Left ventricle myocardium inferior (tissue), 1 donor: ENCODE data around the gene MT2A. TPM values are rescaled to one million over a fixed set of nuclear protein-coding genes. Genes with fewer than 3 reads are reported as not detected.

Experiments used
- DNase-seq: peaks from one replicate; pipeline ENCODE4 v3.0.0-alpha.2; 2020
- H3K27ac ChIP-seq: fragments of 200-600 bp; replicated peaks from 2 replicates; pipeline ENCODE4 v1.8.0; 2021
- H3K27me3 ChIP-seq: fragments of 200-600 bp; 2 replicates; pipeline ENCODE4 v1.8.0; 2021; ENCODE audit warnings: low read depth
- H3K36me3 ChIP-seq: fragments of 200-600 bp; 2 replicates; pipeline ENCODE4 v1.8.0; 2021
- H3K4me1 ChIP-seq: fragments of 200-600 bp; 2 replicates; pipeline ENCODE4 v1.8.0; 2021
- H3K4me3 ChIP-seq: fragments of 200-600 bp; 2 replicates; pipeline ENCODE4 v1.8.0; 2021; ENCODE audit warnings: mild to moderate bottlenecking, moderate library complexity
- H3K9me3 ChIP-seq: fragments of 200-600 bp; replicated peaks from 2 replicates; pipeline ENCODE4 v1.8.0; 2021
- CTCF ChIP-seq: fragments of 200-600 bp; IDR thresholded peaks from 2 replicates; pipeline ENCODE4 v1.8.0; 2021; ENCODE audit warnings: antibody characterized with exemption, mild to moderate bottlenecking, borderline replicate concordance
- intact Hi-C: fragments of 100-400 bp; cut with micrococcal nuclease; formaldehyde crosslinking; loops from one replicate; pipeline ENCODE4 v1.11.0; 2022
- total RNA-seq: library from RNA; stranded (reverse); fragmentation: NEBNext Ultra II Directional; extraction: Animal tissue kit (Norgen Biotek cat#: 25700); gene quantifications from one replicate; pipeline ENCODE4 v1.2.1, GENCODE V29; 2021
- donor health status: DM: no; HTN: yes; CAD: no; lungs with severe emphysema.

The MT2A gene
- total RNA-seq, 1 donor from 2014 or later: 115 TPM

- TF ChIP-seq CTCF: no peak
- H3K4me3 ChIP-seq: peak overlapping the region; percentile 69
- intact Hi-C loops: no loop called here
- peaks cover 30% of the 10 kb centered on the region for H3K4me1 ChIP-seq
- DNase-seq: no peak
- peak overlapping the region; percentile 84 for H3K27ac ChIP-seq
- H3K36me3 ChIP-seq: no peaks in the 10 kb centered on the region
- H3K9me3 ChIP-seq: no peaks in the 10 kb centered on the region
- H3K27me3 ChIP-seq: peaks cover 42% of the 10 kb centered on the region
These were observed 24.5 kb downstream of the MT2A start for GRCh38 chr16:56632848-56633365.

GRCh38 chr16:56633535-56633934, 25.2 kb downstream of the MT2A start:
- H3K4me3 ChIP-seq: peak overlapping the region; percentile 69
- peaks cover 36% of the 10 kb centered on the region for H3K4me1 ChIP-seq
- peak overlapping the region; percentile 84 for H3K27ac ChIP-seq
- peaks cover 48% of the 10 kb centered on the region for H3K27me3 ChIP-seq
- intact Hi-C loops: no loop called here
- H3K36me3 ChIP-seq: no peaks in the 10 kb centered on the region
- no peak for TF ChIP-seq CTCF
- no peak for DNase-seq
- H3K9me3 ChIP-seq: no peaks in the 10 kb centered on the region

GRCh38 chr16:56634715-56635440, 26.5 kb downstream of the MT2A start:
- peaks cover 44% of the 10 kb centered on the region for H3K4me1 ChIP-seq

GRCh38 chr16:56635441-56635967, 27.1 kb downstream of the MT2A start:
- H3K27ac ChIP-seq: no peak overlapping the region
- intact Hi-C loops: no loop called here
- no peak for TF ChIP-seq CTCF
- no peak for DNase-seq
- peak overlapping the region; percentile 51 for H3K4me3 ChIP-seq
- H3K4me1 ChIP-seq: peaks cover 44% of the 10 kb centered on the region
- no peaks in the 10 kb centered on the region for H3K9me3 ChIP-seq
- H3K27me3 ChIP-seq: peaks cover 68% of the 10 kb centered on the region
- no peaks in the 10 kb centered on the region for H3K36me3 ChIP-seq

More at GRCh38 chr16:56634715-56635440, 26.5 kb downstream of the MT2A start:
- Histone ChIP-seq H3K4me3 (peak overlapping the region; percentile 51), H3K36me3 (no peaks in the 10 kb centered on the region), H3K27ac (no peak overlapping the region), H3K9me3 (no peaks in the 10 kb centered on the region), H3K27me3 (peaks cover 62% of the 10 kb centered on the region)
- no peak for TF ChIP-seq CTCF
- intact Hi-C loops: no loop called here
- no peak for DNase-seq

GRCh38 chr16:56636616-56637413, 28.4 kb downstream of the MT2A start:
- Histone ChIP-seq H3K27ac (no peak overlapping the region), H3K27me3 (peaks cover 77% of the 10 kb centered on the region), H3K4me1 (peaks cover 36% of the 10 kb centered on the region), H3K9me3 (no peaks in the 10 kb centered on the region), H3K4me3 (no peak overlapping the region), H3K36me3 (no peaks in the 10 kb centered on the region)
- no peak for TF ChIP-seq CTCF
- DNase-seq: no peak
- intact Hi-C loops: no loop called here
